Activated naive CD8-positive, alpha-beta T cell treated with anti-CD3 and anti-CD28 coated beads, Interleukin-2, amount 50 U/mL, for 16 hours (primary cell): Measurements from ENCODE around the gene CLDN20.

ENCODE experiments used
- DNase-seq: peaks from one replicate; pipeline ENCODE4 v3.0.0-alpha.2; 2020; ENCODE audit warnings: low read depth, low spot score

Gene CLDN20

DNA sequence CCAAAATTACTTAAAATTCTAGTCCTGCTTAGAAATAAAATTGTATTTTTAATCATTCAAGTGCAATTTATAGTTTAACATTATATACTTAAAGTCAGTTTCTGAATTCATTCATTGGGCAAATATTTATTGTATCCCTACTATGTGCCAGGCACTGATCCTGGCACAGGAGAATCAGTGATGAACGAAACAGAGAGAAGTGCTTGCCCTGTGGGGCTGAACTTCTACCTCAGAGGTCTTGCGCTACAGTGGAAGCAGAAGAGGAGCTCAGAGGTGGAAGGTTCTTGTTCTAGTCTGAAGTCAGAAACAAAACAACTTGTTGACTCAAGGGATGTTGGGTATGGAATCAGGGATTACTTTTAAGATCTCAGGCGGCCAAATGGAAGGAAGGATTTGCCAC lies 6.0 kb downstream of the CLDN20 start:
- no peak for DNase-seq

- no peak for DNase-seq
Measured at GRCh38 chr6:155270561-155271091, 6.8 kb downstream of the CLDN20 start.

DNA sequence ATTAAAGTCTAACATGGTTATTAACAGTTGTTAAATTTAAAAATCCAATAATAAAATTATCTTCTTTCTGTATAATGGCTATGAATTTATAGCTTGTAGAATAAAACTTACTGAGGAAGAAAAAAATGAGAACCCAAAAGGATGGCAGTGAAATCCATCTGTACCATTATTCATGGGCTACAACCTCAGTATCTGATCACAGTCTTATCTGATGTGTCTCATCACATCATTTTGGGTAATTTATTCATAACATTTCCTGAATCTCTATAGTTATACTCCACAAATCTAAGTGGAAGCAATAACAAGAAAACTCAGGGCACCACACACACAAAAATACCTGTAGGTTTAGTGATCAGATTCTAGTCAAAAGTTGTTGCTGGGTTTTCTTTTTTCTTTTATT lies 7.3 kb downstream of the CLDN20 start:
- DNase-seq = no peak

DNA sequence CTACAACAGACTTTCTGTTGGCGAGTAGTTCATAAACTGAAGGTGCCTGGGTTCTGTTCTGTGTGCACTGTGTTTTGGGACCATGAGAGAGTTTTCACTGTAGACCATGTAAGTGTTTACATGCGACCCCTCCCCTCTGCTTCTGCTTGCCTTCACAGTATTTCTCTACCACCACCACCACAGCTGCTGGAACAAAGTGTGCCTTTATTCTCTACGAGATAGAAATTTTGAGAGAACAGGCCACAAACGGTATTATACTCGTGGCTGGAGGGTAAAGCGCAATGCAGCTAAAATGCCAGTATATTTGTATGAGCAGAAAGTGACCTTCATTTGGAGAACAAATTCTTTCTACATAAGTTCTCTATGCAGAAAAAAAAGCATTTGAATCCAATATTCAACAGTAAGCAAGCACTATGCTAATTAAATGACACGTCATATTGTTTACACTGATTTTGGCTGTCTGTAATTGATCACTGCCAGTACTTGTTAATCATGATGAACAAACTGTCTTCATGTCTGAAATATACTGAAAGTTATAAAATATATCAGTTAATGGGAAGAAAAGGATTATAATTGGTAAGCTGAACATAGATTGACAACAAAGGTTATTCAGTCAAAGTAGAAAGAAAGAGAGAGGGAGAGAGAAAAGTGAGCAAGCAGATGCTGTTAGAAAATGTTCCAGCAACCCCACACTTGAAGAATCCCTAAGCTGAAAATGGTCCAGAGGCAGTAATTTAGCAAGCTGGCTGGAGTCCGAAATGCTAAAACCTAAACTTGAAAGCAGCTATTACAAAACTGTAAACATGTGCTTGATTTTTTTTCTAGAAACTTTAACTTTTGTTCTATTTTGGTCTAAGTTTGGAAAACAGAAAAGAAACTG lies 8.8 kb downstream of the CLDN20 start:
- DNase-seq = no peak

DNA sequence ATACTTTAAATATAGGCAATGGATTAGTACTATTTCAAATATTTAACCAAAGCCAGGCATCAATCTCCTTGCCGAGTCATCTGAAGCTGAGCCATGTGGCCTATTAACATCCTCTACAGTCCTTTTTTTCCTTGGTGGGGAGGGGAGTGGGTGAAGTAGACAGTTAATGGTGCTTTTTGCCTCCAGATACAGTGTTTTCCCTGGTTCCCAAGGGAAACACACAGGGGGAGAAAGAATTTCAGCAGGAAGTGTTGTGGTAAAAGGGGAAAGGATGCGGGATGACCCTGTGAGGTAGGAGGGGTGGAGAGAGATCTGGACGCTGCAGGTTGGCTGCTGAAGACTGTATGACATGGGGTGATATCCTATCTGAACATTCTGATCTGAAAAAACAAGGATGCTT lies 9.6 kb downstream of the CLDN20 start:
- DNase-seq = no peak

GRCh38 chr6:155274106-155274505 lies 10.3 kb downstream of the CLDN20 start:
- DNase-seq = no peak

DNA sequence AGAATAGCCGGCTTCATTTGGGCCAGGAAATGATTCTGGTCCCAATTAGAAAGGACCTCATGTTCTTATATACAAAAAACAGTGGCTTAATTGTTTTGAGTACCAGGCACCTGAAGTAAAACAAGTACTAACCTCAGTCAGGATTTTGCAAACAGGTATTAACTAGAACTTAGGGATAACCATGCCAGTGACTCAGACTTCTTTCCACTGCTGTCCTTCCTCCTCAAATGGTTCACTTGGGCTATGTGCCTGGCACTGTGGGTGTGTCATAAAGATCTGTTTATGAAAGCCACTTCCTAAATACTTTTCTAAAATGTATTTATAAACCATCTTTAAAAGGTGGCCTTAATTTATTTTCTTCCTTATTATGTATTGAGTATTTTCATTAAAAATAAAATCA lies 10.7 kb downstream of the CLDN20 start:
- no peak for DNase-seq

DNA sequence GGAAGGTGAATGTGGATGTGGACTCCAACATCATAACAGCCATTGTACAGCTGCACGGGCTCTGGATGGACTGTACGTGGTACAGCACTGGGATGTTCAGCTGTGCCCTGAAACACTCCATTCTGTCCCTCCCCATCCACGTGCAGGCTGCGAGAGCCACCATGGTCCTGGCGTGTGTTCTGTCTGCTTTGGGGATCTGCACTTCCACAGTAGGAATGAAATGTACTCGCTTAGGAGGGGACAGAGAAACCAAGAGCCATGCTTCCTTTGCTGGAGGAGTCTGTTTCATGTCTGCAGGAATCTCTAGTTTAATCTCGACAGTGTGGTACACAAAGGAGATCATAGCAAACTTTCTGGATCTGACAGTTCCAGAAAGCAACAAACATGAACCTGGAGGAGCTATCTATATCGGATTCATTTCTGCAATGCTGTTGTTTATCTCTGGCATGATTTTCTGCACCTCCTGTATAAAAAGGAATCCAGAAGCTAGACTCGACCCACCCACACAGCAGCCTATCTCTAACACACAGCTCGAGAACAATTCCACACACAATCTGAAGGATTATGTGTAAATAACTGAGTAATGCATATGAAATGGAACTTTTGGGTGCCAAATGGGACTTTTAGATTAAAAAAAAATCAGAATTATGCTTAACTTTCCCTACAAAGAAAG lies 12.1 kb downstream of the CLDN20 start:
- DNase-seq = no peak

GRCh38 chr6:155276638-155277037 lies 12.8 kb downstream of the CLDN20 start:
- DNase-seq = no peak

DNA sequence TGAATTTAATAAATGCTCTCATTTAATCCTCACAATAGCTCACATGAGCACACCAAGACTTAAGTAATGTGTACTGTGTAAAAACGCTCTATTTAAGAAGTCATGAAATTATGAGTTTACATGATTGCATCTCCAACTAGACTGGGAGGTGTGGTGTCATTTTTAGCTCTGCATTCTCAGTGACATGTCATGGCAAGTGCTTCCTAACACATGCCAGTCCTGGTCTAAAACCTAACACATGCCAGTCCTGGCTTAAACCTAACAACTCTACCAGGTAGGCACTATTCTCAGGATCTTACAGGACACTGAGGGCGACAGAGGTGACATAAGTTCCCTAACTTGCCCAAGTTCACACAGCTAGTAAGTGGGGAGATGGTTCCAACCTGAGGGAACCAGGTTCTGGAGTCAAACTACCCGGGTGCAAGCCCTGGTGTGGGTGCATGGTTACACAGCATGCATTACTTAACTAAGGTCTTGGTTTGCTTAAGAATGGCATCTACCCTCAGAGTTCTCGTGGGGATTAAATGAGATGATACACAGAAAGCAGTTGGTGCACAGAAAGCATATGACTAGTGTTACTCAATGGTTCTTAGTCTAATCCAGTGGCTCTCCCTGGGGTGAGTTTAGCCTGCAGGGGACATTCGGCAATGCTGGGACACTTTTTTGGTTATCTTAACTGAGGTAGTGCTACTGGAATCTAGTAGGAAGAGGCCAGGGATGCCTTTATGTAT lies 14.7 kb downstream of the CLDN20 start:
- no peak for DNase-seq

- no peak for DNase-seq
Measured at GRCh38 chr6:155284775-155285174, 21.0 kb downstream of the CLDN20 start.

DNA sequence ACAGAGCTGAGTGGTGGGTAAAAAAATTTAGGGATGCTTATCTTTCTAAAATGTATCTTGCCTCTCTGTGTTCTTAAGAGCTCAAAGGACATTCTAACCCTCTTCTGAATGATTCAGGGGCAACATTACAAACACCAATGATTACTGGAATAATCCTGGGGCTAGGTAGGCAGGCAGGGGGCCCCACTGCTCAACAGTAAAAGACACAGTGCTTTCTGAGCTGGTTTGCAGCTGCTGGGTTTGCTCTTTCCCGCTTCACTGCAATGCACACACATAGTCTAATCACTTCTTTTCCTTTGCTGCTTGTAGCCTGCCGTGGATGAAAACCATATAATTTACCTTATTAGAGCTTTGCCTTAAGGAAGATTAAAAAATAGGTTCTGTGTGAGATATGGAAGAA lies 23.9 kb downstream of the CLDN20 start:
- no peak for DNase-seq

GRCh38 chr6:155290491-155290890 lies 26.7 kb downstream of the CLDN20 start:
- DNase-seq = no peak

DNA sequence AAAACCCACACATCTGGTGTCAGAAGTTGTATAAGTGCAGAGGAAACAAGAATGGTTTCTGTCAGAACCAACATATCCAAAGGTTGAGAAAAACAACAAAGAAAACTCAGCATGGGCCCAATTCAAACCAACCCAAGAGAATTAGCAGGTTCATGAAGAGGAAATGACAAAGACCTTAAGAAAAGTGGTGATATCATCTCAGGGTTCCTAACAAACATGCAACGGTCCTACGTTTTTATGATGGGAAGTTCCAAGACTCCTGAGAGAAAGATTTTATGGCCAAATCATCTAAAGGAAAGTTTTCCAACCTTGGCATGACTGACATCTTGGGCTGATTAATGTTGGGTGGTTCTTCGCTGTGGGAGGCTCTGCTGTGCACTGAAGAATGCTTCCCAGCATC lies 27.5 kb downstream of the CLDN20 start:
- DNase-seq = no peak

DNA sequence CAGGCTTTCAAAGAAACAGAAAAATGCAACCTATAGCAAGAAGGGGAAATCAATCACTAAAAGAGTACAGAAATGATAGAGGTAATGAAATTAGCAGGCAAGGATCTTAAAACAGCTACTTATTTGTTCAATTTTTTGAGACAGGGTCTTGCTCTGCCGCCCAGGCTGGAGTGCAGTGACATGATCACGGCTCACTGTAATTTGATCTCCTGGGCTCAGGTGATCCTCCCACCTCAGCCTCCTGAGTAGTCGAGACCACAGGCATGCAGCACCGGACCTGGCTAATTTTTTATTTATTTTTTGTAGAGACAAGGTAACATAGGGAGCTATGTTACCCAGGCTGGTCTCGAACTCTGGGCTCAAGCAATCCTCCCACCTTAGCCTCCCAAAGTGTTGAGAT lies 28.9 kb downstream of the CLDN20 start:
- DNase-seq = no peak

DNA sequence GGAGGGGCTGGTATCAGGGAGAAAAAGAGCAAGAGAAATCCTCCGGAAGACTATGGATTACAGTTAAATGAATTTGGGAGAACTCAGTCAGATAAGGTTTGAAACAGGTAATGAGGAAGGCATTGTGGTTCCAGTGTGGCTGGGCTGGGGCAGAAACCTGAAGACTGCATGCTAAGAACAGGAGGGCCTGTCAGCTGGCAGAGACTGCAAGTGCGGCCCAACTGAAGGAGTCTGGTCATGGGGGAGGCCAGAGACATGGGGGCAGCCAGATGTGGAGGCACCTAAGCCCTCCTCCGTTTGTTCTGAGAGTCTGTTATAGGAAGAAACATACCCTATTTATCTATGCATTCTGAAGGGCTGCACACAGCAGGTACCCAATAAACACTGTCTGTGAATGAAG lies 33.9 kb downstream of the CLDN20 start:
- DNase-seq = no peak

DNA sequence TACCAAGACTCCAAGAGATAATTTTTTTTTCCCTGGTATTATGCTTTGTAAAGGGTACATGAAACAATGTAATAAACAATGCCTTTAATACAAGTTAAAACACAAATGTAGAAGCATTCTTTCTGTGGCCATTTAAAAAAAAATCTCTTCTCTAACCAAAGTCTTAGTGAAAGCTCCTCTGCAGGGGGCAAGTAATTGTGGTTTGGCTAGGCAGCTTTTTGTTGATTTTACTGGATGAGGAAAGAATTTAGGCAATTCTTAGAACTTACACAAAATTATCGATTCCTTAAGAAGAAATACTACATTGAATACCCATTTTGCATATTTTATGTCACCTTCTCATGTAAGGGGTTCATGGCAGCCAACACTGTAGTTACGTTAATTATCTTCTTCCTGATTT lies 38.1 kb downstream of the CLDN20 start:
- DNase-seq = no peak

DNA sequence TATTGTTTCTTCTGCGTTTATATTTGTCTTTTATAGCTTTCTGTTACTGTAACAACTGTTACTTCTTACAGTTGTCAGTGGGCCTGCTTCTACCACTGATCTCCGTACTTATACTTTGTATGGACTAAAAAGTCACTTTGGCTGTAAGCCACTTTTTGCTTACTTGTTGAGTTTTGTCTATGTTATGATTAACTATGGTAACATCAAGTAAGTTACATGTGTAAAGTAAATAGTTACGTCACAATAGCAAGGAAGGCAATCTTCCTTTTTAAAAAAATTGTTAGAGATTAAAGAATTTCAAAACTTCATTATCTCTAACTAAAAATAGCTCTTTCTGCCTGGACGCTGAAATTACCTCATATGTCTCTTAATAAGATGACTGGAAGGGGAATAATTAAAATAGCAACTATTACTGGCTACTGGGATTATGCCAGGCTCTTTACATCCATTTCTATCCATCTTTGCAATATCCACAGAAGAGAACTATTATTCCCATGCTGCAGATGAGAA lies 39.6 kb downstream of the CLDN20 start:
- DNase-seq = no peak

DNA sequence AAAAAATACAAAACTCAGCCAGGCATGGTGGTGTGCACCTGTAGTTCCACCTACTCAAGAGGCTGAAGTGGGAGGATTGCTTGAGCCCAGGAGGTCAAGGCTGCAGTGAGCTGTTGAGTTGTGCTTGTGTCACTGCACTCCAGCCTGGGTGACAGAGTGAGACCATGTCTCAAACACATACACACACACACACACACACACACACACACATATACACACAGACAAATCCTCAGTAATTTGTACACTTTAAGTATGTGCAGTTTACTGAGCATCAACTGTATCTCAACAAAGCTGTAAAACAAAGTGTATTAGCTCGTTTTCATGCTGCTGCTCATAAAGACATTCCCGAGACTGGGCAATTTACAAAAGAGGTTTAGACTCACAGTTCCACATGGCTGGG lies 43.1 kb downstream of the CLDN20 start:
- DNase-seq = no peak

DNA sequence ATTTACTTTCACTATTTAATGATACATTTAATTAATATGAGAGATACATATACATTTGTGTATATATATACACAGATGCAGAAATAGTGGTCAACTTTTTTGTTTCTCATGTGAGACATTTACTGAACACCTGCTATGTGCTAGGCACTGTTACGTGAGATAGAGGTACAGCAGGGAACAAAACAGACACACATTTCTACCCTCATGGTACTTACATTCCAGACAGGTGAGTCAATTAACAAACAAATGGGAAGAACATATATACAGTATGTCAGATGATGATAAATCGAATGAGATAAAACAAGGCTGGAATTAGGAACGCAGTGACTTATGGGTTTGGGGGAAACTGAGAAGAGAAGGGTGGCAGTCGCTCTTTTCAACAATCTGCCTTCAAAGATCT lies 45.3 kb downstream of the CLDN20 start:
- no peak for DNase-seq

- no peak for DNase-seq
Measured at GRCh38 chr6:155310596-155310995, 46.8 kb downstream of the CLDN20 start.

DNA sequence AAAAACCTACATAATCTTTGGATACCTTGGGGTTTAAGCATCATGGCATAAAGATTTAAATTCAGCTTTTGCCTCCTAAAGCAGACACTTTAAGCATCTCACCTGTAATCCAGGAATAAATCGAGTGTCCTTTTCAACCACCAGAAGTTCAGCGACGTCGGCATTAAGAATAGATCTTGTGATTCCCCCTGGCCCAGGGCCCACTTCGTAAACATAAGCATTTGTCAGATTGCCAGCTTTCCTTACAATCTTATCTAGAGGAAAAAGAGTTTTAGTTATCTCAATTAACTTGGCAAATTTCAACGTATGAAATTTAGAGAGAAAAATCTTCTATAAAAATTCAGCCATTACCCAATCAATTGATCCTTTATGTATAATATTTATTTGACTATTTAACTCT lies 47.3 kb downstream of the CLDN20 start:
- DNase-seq = no peak
